GM12878 (cell line): ENCODE measurements around the gene ZPBP2. TPM values are rescaled to one million over a fixed set of nuclear protein-coding genes. Genes with fewer than 3 reads are reported as not detected.

Experiments
- ATAC-seq: fragments of 200-7000 bp; cut with Tn5 transposase; 3 replicates; pipeline ENCODE4 v1.9.1; 2020; ENCODE audit warnings: mild to moderate bottlenecking, moderate library complexity
- BruUV-seq: library from RNA; stranded (reverse); fragments of 400-500 nt; replicated peaks from 2 replicates; lab custom pipeline; 2021; lab: Mats Ljungman, UMichigan
- CTCF ChIA-PET: fragments of 300-600 bp; sonication (Branson Sonifier 250); formaldehyde crosslinking; extraction: SDS; loops from one replicate; lab custom pipeline; 2021; ENCODE audit warnings: inconsistent platforms; lab: Yijun Ruan, JAX
- POLR2A ChIA-PET: fragments of 350-600 bp; formaldehyde crosslinking; extraction: SDS; loops from one replicate; lab custom pipeline; 2021; ENCODE audit warnings: inconsistent platforms; lab: Charles Lee
- RAD21 ChIA-PET: fragments of 300-600 bp; sonication (Branson Sonifier 250); formaldehyde crosslinking; loops from one replicate; lab custom pipeline; 2023; ENCODE audit warnings: antibody characterized with exemption; ENCODE audit not compliant: unreplicated experiment; lab: Charles Lee
- SMC1A ChIA-PET: fragments of 300-600 bp; sonication (Branson Sonifier 250); formaldehyde crosslinking; loops from one replicate; lab custom pipeline; 2023; ENCODE audit not compliant: unreplicated experiment, uncharacterized antibody; lab: Charles Lee
- DNase-seq: peaks from one replicate; pipeline ENCODE4 v3.0.0-alpha.2; 2011; ENCODE audit warnings: low read depth, low spot score
- FAIRE-seq: peaks from 3 replicates; lab custom pipeline; 2011; peaks lifted over from hg19 to GRCh38; lab: Jason Lieb, UNC
- H2AFZ ChIP-seq: 2 replicates; pipeline ENCODE4 v1.6.0; 2011; ENCODE audit warnings: low read depth, low read length, control low read depth; ENCODE audit not compliant: control insufficient read depth
- H3K27ac ChIP-seq: 2 replicates; pipeline ENCODE4 v1.5.1; 2011; ENCODE audit warnings: control low read depth; ENCODE audit not compliant: control insufficient read depth, insufficient read depth
- H3K27me3 ChIP-seq, 2 experiments: replicated peaks in 1 of 2; 2 replicates each; pipeline versions ENCODE4 v1.6.0 to v1.6.1; 2011; ENCODE audit warnings: low read length in 1 of 2; ENCODE audit not compliant: control insufficient read depth in 2 of 2, insufficient read depth in 2 of 2
- H3K36me3 ChIP-seq, 2 experiments: 2 replicates each; pipeline ENCODE4 v1.5.1; 2011; ENCODE audit warnings: low read length in 1 of 2; ENCODE audit not compliant: control insufficient read depth in 2 of 2, insufficient read depth in 2 of 2
- H3K4me1 ChIP-seq: 2 replicates; pipeline ENCODE4 v1.6.1; 2011; ENCODE audit warnings: mild to moderate bottlenecking, low read length, moderate library complexity, mixed read lengths; ENCODE audit not compliant: control insufficient read depth, insufficient read depth
- H3K4me2 ChIP-seq: 2 replicates; pipeline ENCODE4 v1.6.0; 2011; ENCODE audit warnings: control low read depth; ENCODE audit not compliant: control insufficient read depth, insufficient read depth
- H3K4me3 ChIP-seq: fragments of 200-600 bp; sonication (generic); 2 replicates; pipeline ENCODE4 v1.5.1; 2016
- H3K79me2 ChIP-seq: 2 replicates; pipeline ENCODE4 v1.6.0; 2011; ENCODE audit warnings: low read length; ENCODE audit not compliant: control insufficient read depth, insufficient read depth
- H3K9ac ChIP-seq: 2 replicates; pipeline ENCODE4 v1.8.0; 2011; ENCODE audit warnings: low read length, control low read depth, mixed read lengths; ENCODE audit not compliant: control insufficient read depth, insufficient read depth
- H3K9me3 ChIP-seq: replicated peaks from 3 replicates; pipeline ENCODE4 v1.5.1; 2011; ENCODE audit warnings: mild to moderate bottlenecking, low read length; ENCODE audit not compliant: control insufficient read depth, insufficient read depth
- H4K20me1 ChIP-seq: 2 replicates; pipeline ENCODE4 v1.6.0; 2011; ENCODE audit not compliant: control insufficient read depth, insufficient read depth
- MYB ChIP-seq: fragments of 150-350 bp; IDR thresholded peaks from 2 replicates; pipeline ENCODE4 v1.6.1; 2014; ENCODE audit warnings: mild to moderate bottlenecking, low read depth, low read length, borderline replicate concordance
- RAD21 ChIP-seq: IDR thresholded peaks from 2 replicates; pipeline ENCODE4 v1.6.1; 2011; ENCODE audit warnings: mild to moderate bottlenecking, low read depth, low read length, moderate library complexity; ENCODE audit not compliant: insufficient read depth
- WGBS: methylation state at CpG from one replicate; pipeline ENCODE4 v1.1.6; 2016; ENCODE audit warnings: low lambda C conversion rate; ENCODE audit not compliant: insufficient replicate concordance, insufficient coverage; ENCODE audit errors: missing lambda C conversion rate; 5-methylcytosine and 5-hydroxymethylcytosine counted together
- in situ Hi-C: fragments of 300-500 bp; cut with MboI; formaldehyde crosslinking; loops from 9 replicates; pipeline ENCODE4 v1.14.3; 2018; ENCODE audit warnings: mixed read lengths
- intact Hi-C: fragments of 100-400 bp; cut with micrococcal nuclease; formaldehyde crosslinking; loops from one replicate; pipeline ENCODE4 v1.14.2; 2022; ENCODE audit not compliant: unreplicated experiment
- polyA plus RNA-seq, 11 experiments: library from polyadenylated mRNA; depleted of rRNA in 4 of 11; unstranded in 6 of 11; stranded (reverse) in 5 of 11; fragments of >200 nt; fragmentation: Nextera tagmentation in 4 of 11; fragmentation: Illumina TruSeq in 1 of 11; extraction: Ambion mirVana in 4 of 11; extraction: Trizol in 1 of 11; gene quantifications; 1 replicate in 1 of 11; 2 replicates in 10 of 11; pipeline versions ENCODE4 v1.2.1 to v1.2.3, GENCODE V29; 2011 to 2016; ENCODE audit warnings: inconsistent platforms in 2 of 11, missing spikeins in 2 of 11, low read depth in 1 of 11
- total RNA-seq, 4 experiments: library from RNA; depleted of rRNA in 3 of 4; stranded (reverse); fragments of >200 nt in 3 of 4; fragmentation: Illumina TruSeq in 1 of 4; extraction: Trizol in 1 of 4; gene quantifications; 2 replicates each; pipeline versions ENCODE4 v1.2.1 to v1.2.3, GENCODE V29; 2013 to 2021
- TF ChIP-seq, protein P1 (sequence below), 3 experiments: IDR thresholded peaks in 2 of 3; conservative IDR thresholded peaks in 1 of 3; 2 replicates each; pipeline ENCODE4 v1.5.1; 2011; ENCODE audit warnings: low read depth in 3 of 3, low read length in 3 of 3, mild to moderate bottlenecking in 3 of 3, control low read depth in 2 of 3, moderate library complexity in 2 of 3, inconsistent platforms in 1 of 3, mixed read lengths in 1 of 3; ENCODE audit not compliant: control insufficient read depth in 2 of 3, insufficient read depth in 1 of 3; ENCODE audit errors: extremely low read depth in 1 of 3

ZPBP2 gene
- total and polyA plus RNA-seq, 10 of the 15 experiments (the other 5 are each of a cell fraction or from before 2014, with no cell fraction given), result 0.33 to 1.0 (median 0.58) TPM

- no peak for DNase-seq
- H3K36me3 ChIP-seq, result peaks cover 15 to 33% of the 10 kb centered on the region in 2 experiments
- intact Hi-C loops, result no loop called here
- H3K79me2 ChIP-seq, result peaks cover 44% of the 10 kb centered on the region
- no peak overlapping the region for H3K4me2 ChIP-seq
- H4K20me1 ChIP-seq, result no peaks in the 10 kb centered on the region
- in situ Hi-C loops, result no loop called here
- ChIA-PET SMC1A (interaction anchor here (0.8 to 4.7 kb wide), 19 partner anchors 9 to 118 kb away, joined by 3 to 35 read pairs (median 4); no protein-coding TSS in a partner anchor), POLR2A (interaction anchor here (0.5 to 1.8 kb wide), 11 partner anchors 8 to 171 kb away, joined by 3 to 7 read pairs (median 3); no protein-coding TSS in a partner anchor), CTCF (interaction anchor here (0.6 to 4.1 kb wide), 11 partner anchors 8 to 160 kb away, joined by 3 to 17 read pairs (median 3); partner anchors contain the start of gene PSMD3), RAD21 (interaction anchor here (0.6 to 4.1 kb wide), 12 partner anchors 8 to 160 kb away, joined by 3 to 49 read pairs (median 4); partner anchors contain the start of genes IKZF3 and PSMD3)
- 14% methylated on average over 4 of the region's 4 CpGs for WGBS
- peaks cover 42% of the 10 kb centered on the region for H3K4me1 ChIP-seq
- FAIRE-seq, result no peak
- H3K27ac ChIP-seq, result no peak overlapping the region
- no TSS peak for BruUV-seq
- ATAC-seq, result peak; percentile 33
- no peaks in the 10 kb centered on the region for H3K27me3 ChIP-seq
- H2AFZ ChIP-seq, result no peak overlapping the region
- H3K9me3 ChIP-seq, result peaks cover 30% of the 10 kb centered on the region
- no peak overlapping the region for H3K9ac ChIP-seq
- no peak overlapping the region for H3K4me3 ChIP-seq
- TF ChIP-seq MYB, result no peak
- peak; percentile 43; the same call in 1 of the 2 replicates for TF ChIP-seq RAD21
- TF ChIP-seq, protein P1, sequence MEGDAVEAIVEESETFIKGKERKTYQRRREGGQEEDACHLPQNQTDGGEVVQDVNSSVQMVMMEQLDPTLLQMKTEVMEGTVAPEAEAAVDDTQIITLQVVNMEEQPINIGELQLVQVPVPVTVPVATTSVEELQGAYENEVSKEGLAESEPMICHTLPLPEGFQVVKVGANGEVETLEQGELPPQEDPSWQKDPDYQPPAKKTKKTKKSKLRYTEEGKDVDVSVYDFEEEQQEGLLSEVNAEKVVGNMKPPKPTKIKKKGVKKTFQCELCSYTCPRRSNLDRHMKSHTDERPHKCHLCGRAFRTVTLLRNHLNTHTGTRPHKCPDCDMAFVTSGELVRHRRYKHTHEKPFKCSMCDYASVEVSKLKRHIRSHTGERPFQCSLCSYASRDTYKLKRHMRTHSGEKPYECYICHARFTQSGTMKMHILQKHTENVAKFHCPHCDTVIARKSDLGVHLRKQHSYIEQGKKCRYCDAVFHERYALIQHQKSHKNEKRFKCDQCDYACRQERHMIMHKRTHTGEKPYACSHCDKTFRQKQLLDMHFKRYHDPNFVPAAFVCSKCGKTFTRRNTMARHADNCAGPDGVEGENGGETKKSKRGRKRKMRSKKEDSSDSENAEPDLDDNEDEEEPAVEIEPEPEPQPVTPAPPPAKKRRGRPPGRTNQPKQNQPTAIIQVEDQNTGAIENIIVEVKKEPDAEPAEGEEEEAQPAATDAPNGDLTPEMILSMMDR (IDR thresholded peaks at IDR 0.05 in 2 of 3, conservative IDR thresholded peaks at IDR 0.05 in 1 of 3; ENCODE audit: control insufficient read depth in 2 of 3, extremely low read depth in 1 of 3, insufficient read depth in 1 of 3, low read depth in 3 of 3, low read length in 3 of 3), result peak in 1 of 3 experiments; percentile 18; a peak in 1 of 6 replicates
Measured at GRCh38 chr17:39820541-39820940, 47.5 kb upstream of the ZPBP2 start.
